Dermis microvascular lymphatic vessel endothelial cell (primary cell): Measurements from ENCODE around the gene MVD. TPM values are rescaled to one million over a fixed set of nuclear protein-coding genes. Genes with fewer than 3 reads are reported as not detected.
"Not testable (repeated sequence)": the region's sequence is repeated elsewhere in the genome, so short reads cannot be mapped to it uniquely, and the experiment has no call there.

Experiments
- DNase-seq, 2 donors: peaks; one replicate each; pipeline versions ENCODE4 v3.0.0 to v3.0.0-alpha.2; 2010; ENCODE audit warnings: low read depth in 2 of 2
- total RNA-seq: library from RNA; depleted of rRNA; stranded (reverse); fragments of >200 nt; gene quantifications from 2 replicates; pipeline ENCODE4 v1.2.1, GENCODE V29; 2014

Gene MVD
- total RNA-seq, 1 donor from 2014 or later: 59.7 TPM

DNA sequence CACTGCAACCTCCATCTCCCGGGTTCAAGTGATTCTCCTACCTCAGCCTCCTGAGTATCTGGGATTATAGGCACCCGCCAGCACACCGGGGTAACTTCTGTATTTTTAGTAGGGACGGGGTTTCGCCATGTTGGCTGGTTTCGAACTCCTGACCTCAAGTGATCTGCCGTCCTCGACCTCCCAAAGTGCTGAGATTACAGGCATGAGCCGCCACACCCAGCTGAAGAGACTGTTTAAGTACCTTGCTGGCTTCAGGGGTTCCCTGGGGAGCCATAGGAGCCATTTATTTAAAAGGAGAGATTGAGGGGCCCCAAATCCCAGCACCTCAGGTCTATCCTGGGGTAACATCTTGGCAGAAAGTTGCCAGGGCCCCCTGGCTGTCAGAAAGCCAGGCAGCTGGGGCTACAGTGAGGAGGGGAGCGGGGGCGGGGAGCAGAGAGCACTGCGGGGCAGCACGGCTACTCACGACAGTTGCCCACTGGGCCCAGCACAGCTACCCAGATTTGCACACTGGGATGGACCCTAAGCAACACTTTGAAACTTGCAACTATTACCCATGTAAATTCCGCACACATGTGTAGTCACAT, 21.8 kb upstream of the MVD start:
- DNase-seq: no peak

- DNase-seq: no peak
These were observed 19.0 kb upstream of the MVD start for GRCh38 chr16:88681709-88682451.

DNA sequence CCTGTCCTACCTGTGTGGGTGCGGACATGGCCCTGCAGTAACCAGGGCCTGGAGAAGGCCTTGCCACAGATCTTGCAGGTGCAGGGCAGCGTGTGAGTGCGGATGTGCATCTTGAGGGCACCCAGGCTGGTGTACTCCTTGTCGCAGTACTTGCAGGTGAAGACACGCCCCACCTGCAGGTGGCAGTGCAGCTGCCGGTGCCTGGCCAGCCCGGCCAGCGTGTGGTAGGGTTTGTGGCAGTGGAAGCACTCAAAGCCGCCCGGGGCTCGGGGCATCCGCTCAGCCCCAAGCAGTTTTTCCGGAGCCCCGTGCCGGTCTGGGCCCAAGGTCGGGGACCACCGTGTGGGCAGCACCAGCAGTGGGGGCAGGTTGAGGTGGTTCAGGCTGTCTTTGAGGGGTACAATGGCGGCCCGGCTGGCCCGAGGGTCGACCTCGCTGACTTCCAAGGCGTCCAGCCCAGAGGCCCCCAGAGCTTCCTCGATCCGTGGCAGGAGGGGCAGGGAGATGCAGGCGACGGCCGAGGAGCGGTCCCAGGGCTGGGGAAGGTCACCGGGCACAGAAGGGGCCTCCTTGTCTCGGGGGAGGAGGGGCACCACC, 18.3 kb upstream of the MVD start:
- DNase-seq: peak in 1 of 2 donors; percentile 36

GRCh38 chr16:88680554-88681083, 17.7 kb upstream of the MVD start:
- DNase-seq: no peak

GRCh38 chr16:88678224-88678979, 15.5 kb upstream of the MVD start:
- no peak for DNase-seq

- no peak for DNase-seq
These were observed 14.8 kb upstream of the MVD start for GRCh38 chr16:88677721-88678120.

DNA sequence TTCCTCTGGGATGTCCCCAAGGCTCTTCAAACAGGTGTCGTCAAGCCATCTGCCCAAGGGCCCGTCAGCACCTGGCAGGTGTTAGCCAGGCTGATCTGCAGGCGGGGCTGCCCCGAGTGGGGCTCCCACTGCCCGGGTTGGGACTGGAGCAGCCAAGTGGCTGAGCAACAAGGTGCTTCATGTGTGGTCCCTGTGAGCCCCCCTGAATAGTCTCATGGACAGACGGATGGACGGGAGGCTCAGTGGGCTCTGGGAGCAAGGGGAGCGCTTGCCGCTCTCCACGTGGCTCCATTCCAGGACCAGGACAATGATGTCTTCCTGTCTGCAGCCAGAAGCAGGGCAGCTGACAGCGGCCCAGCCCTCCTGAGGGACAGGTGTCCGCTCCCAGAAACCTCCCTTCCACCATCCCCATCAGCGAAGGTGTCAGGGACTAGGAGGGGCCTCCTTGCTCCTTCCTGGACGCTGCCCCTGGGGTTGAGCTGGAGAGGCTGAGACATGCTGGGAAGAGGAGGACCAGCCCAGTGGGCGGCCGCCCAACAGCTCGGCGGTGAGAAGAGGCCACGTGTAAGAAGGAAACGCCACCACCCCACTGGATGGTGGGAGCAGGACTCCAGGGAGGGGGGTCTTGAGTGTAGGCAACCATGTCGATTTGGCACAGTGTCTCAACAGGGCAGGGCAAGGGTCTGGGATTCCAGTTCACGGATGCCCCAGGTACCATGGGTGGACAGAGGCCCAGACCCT, 13.8 kb upstream of the MVD start:
- DNase-seq: no peak

GRCh38 chr16:88673716-88674379, 11.0 kb upstream of the MVD start:
- DNase-seq: no peak

DNA sequence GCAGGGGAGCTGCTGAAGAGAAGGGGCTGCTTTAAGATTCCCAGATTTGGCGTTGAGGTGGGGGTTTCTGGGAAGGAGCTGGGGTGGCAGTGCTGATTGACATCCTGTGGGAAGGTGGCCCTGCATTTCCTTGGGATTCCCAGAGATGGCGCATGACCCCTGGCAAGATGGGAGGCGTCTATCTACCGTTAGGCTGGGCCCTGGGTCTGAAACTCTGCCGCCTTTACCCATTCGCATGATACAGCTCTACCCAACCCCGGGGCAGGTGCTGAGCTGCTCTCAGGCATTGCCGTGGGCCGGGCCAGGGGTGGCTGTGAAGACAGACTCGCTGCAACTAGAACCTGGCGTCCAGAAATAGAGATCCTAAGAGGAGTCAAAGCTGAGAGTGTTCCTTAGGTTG, 9.9 kb upstream of the MVD start:
- no peak for DNase-seq

GRCh38 chr16:88671806-88672205, 8.9 kb upstream of the MVD start:
- no peak for DNase-seq

GRCh38 chr16:88669980-88670379, 7.1 kb upstream of the MVD start:
- no peak for DNase-seq

DNA sequence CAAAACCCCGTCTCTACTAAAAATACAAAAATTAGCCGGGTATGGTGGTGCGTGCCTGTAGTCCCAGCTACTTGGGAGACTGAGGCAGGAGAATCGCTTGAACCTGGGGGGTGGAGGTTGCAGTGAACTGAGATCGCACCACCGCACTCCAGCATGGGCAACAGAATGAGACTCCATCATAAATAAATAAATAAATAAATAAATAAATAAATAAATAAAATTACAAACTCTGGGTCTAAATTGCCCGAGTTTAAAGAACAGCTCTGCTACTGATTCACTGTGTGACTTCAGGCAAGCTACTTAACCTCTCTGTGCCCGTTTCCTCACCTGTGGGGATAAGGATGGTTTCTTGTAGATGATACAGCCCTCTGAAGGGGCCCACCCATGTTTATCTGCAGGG, 6.6 kb upstream of the MVD start:
- DNase-seq: not testable (repeated sequence)

- DNase-seq: peak in 1 of 2 donors; percentile 56
These were observed 4.6 kb upstream of the MVD start for GRCh38 chr16:88667461-88667860.

DNA sequence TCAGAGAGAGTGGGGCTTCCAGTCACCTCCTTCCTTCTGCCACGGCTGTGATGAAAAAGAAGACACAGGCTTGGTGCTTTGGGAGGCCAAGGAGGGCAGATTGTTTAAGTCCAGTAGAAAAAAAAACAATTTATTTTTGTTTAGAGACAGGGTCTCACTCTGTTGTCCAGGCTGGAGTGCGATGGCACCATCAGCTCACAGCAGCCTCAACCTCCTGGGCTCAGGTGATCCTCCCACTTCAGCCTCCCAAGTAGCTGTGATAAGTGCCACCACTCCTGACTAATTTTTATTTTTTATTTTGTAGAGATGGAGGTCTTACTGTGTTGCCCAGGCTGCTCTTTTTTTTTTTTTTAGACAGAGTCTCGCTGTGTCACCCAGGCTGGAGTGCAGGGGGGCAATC, 2.7 kb upstream of the MVD start:
- DNase-seq: no peak

DNA sequence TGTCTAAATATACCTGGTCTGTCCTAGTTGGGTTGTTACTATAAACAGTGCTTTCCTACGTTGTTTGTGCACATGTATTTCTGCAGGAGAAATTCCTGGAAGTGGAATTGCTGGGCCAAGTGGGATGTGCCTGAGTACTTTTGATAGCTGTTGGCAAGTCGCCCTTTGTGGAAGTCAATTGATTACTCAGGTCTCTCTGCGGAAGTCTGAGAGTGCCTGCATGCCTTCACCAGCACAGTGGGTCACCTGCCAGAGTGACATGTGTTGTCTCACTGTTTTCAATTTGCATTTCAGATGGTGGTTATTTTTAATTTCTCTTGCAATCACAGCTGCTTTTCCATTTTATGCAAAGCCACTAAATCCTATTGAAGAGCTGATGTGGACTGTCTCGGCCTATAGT, 2.3 kb upstream of the MVD start:
- peak; percentile 96 to 97 for DNase-seq

GRCh38 chr16:88662222-88662842, 559 bp downstream of the MVD start:
- peak in 1 of 2 donors; percentile 20 for DNase-seq

DNA sequence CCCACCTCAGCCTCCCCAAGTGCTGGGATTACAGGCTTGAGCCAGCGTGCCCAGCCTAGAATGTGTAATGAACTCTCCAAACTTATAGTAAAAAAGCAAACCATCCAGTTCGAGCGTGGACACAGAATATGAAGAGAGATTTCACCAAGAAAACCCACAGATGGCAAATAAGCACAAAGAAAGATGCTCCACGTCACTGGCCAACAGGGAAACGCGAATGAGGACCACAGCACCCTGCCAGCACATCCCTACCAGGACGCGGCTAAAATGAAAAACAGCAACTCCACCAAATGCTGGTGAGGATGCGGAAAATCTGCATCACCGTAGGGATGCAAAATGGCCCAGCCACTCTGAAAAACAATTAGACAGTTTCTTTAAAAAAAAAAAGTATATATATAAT, 1.4 kb downstream of the MVD start:
- no peak for DNase-seq

DNA sequence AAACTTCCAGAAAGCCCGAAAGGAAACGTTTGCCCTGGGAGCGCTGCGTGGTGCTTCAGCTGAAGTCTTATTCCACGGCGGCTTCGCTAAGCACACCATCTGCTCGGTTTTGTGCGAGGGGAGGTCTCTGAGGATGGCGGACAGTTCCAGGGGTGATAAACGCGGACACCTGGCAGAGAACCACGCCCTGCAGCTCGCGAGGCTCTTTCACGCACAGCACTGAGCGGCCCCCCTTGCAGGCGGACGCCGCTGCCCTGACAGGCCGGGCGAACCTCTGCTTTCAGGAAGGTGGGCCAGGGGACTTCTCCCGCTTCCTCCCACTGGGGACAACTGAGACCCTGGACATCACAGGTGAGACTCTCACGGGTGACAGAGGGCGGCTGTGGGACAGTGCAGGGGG, 3.7 kb downstream of the MVD start:
- no peak for DNase-seq

DNA sequence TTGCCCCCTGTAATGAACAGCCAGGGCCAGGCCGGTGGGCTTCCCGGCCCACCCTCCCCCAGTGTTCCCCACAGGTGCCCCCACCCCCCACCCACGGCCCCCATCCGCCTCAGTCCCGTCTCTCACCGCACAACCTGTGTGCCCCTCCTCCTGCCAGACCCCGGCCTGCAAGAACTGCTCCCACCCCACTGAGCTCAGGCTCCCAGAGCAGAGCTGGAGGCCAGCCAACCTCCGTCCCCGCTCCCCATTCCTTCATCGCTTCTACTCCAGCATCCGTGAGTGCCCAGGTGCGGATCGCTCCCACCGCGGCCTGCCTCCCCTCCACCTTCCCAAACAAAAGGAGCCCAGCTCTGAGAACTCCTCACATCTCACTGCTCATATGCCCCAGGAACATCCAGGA, 4.2 kb downstream of the MVD start:
- no peak for DNase-seq

- DNase-seq: no peak
These were observed 5.5 kb downstream of the MVD start for GRCh38 chr16:88657371-88657770.
